WTC11 (cell line): ENCODE results near the gene SALL4. TPM values are rescaled to one million over a fixed set of nuclear protein-coding genes. Genes with fewer than 3 reads are reported as not detected.
"Not testable (repeated sequence)": the region's sequence is repeated elsewhere in the genome, so short reads cannot be mapped to it uniquely, and the experiment has no call there.

Experiments
- ATAC-seq: fragments of 200-7000 bp; cut with Tn5 transposase; 2 replicates; pipeline ENCODE4 v1.10.0; 2021; ENCODE audit warnings: mild to moderate bottlenecking, moderate library complexity
- CTCF ChIA-PET: fragments of 300-600 bp; sonication (Branson Sonifier 250); formaldehyde crosslinking; loops from one replicate; lab custom pipeline; 2021; ENCODE audit warnings: antibody characterized with exemption; lab: Charles Lee
- POLR2A ChIA-PET: fragments of 350-600 bp; sonication (Branson Sonifier 250); formaldehyde crosslinking; loops from one replicate; lab custom pipeline; 2021; ENCODE audit warnings: antibody characterized with exemption; lab: Charles Lee
- DNase-seq: peaks from one replicate; pipeline ENCODE4 v3.0.0; 2021; ENCODE audit warnings: low spot score
- H3K27ac Mint-ChIP-seq: 2 replicates; pipeline ENCODE4 v1.8.0; 2021; ENCODE audit warnings: mixed read lengths
- H3K27me3 Mint-ChIP-seq: 2 replicates; pipeline ENCODE4 v1.8.0; 2021; ENCODE audit warnings: low read depth, mild to moderate bottlenecking, moderate library complexity, mixed read lengths
- H3K36me3 Mint-ChIP-seq: 2 replicates; pipeline ENCODE4 v1.8.0; 2021; ENCODE audit warnings: mixed read lengths
- H3K4me1 Mint-ChIP-seq: 2 replicates; pipeline ENCODE4 v1.8.0; 2022; ENCODE audit warnings: mixed read lengths
- H3K4me3 Mint-ChIP-seq: 2 replicates; pipeline ENCODE4 v1.8.0; 2021; ENCODE audit warnings: mild to moderate bottlenecking, moderate library complexity, mixed read lengths
- H3K9me3 Mint-ChIP-seq: 2 replicates; pipeline ENCODE4 v1.8.0; 2021; ENCODE audit warnings: mixed read lengths
- ATF6 ChIP-seq: sonication (generic); formaldehyde crosslinking; IDR thresholded peaks from 2 replicates; pipeline ENCODE4 v1.8.1; 2023; ENCODE audit warnings: mild to moderate bottlenecking, missing genetic modification reagents
- ELF4 ChIP-seq: sonication (generic); formaldehyde crosslinking; IDR thresholded peaks from 2 replicates; pipeline ENCODE4 v1.8.1; 2022; ENCODE audit warnings: low read depth, mild to moderate bottlenecking, moderate library complexity, missing genetic modification reagents
- FOXP1 ChIP-seq: sonication (generic); formaldehyde crosslinking; IDR thresholded peaks from 2 replicates; pipeline ENCODE4 v1.8.0; 2022; ENCODE audit warnings: missing genetic modification reagents, mild to moderate bottlenecking, moderate library complexity, borderline replicate concordance
- IRF1 ChIP-seq: sonication (generic); formaldehyde crosslinking; IDR thresholded peaks from 2 replicates; pipeline ENCODE4 v1.8.0; 2023; ENCODE audit warnings: missing genetic modification reagents
- KAT7 ChIP-seq: sonication (generic); formaldehyde crosslinking; IDR thresholded peaks from 2 replicates; pipeline ENCODE4 v1.8.1; 2023; ENCODE audit warnings: missing genetic modification reagents, mild to moderate bottlenecking, borderline replicate concordance
- MAX ChIP-seq: sonication (generic); formaldehyde crosslinking; IDR thresholded peaks from 2 replicates; pipeline ENCODE4 v1.8.0; 2022; ENCODE audit warnings: mild to moderate bottlenecking, missing genetic modification reagents
- NFATC4 ChIP-seq: fragments of 250-450 bp; sonication (Bioruptor Pico); IDR thresholded peaks from 2 replicates; pipeline ENCODE4 v1.9.0; 2021; ENCODE audit warnings: mild to moderate bottlenecking
- NR1H2 ChIP-seq: sonication (generic); formaldehyde crosslinking; IDR thresholded peaks from 2 replicates; pipeline ENCODE4 v1.9.0; 2021; ENCODE audit warnings: mild to moderate bottlenecking, moderate library complexity, missing genetic modification reagents
- NR2C2 ChIP-seq: sonication (generic); formaldehyde crosslinking; IDR thresholded peaks from 2 replicates; pipeline ENCODE4 v1.8.0; 2022; ENCODE audit warnings: mild to moderate bottlenecking, missing genetic modification reagents
- OVOL2 ChIP-seq: fragments of 250-450 bp; sonication (Bioruptor Pico); IDR thresholded peaks from 2 replicates; pipeline ENCODE4 v1.9.0; 2021; ENCODE audit warnings: mild to moderate bottlenecking, borderline replicate concordance
- SMAD3 ChIP-seq: sonication (generic); formaldehyde crosslinking; IDR thresholded peaks from 2 replicates; pipeline ENCODE4 v1.8.0; 2022; ENCODE audit warnings: missing genetic modification reagents, mild to moderate bottlenecking, borderline replicate concordance
- SOX15 ChIP-seq: fragments of 250-450 bp; sonication (Bioruptor Pico); IDR thresholded peaks from 2 replicates; pipeline ENCODE4 v1.9.0; 2021; ENCODE audit warnings: mild to moderate bottlenecking
- TEAD4 ChIP-seq: sonication (generic); formaldehyde crosslinking; IDR thresholded peaks from 2 replicates; pipeline ENCODE4 v1.8.0; 2022; ENCODE audit warnings: mild to moderate bottlenecking, missing genetic modification reagents
- ZNF232 ChIP-seq: sonication (generic); formaldehyde crosslinking; IDR thresholded peaks from 2 replicates; pipeline ENCODE4 v1.8.0; 2022; ENCODE audit warnings: mild to moderate bottlenecking, missing genetic modification reagents
- ZNF263 ChIP-seq: sonication (generic); formaldehyde crosslinking; IDR thresholded peaks from 2 replicates; pipeline ENCODE4 v1.8.1; 2022; ENCODE audit warnings: low read depth, mild to moderate bottlenecking, moderate library complexity, missing genetic modification reagents
- total RNA-seq: library from RNA; stranded (reverse); gene quantifications from 3 replicates; pipeline ENCODE4 v1.2.3, GENCODE V29; 2021
- TF ChIP-seq, protein P1 (sequence below): sonication (generic); formaldehyde crosslinking; IDR thresholded peaks from 2 replicates; pipeline ENCODE4 v1.8.0; 2022; ENCODE audit warnings: mild to moderate bottlenecking, missing genetic modification reagents

Gene SALL4
- total RNA-seq, 1 experiment from 2014 or later, result 156 TPM

GRCh38 chr20:51739722-51740249 is 62.5 kb downstream of the SALL4 start:
- H3K4me1 Mint-ChIP-seq, result peaks cover 8% of the 10 kb centered on the region; the same call in 1 of the 2 replicates
- H3K4me3 Mint-ChIP-seq, result no peak overlapping the region
- CTCF ChIA-PET, result no interaction called here
- H3K27me3 Mint-ChIP-seq, result no peaks in the 10 kb centered on the region
- TF ChIP-seq SOX15 (CRISPR knock-in tag), result no peak
- no peak for TF ChIP-seq OVOL2
- no peak for TF ChIP-seq NR2C2
- TF ChIP-seq MAX, result no peak
- TF ChIP-seq SMAD3 (CRISPR knock-in tag), result no peak
- TF ChIP-seq TEAD4 (CRISPR knock-in tag), result no peak
- TF ChIP-seq ELF4 (CRISPR knock-in tag), result no peak
- TF ChIP-seq NR1H2 (CRISPR knock-in tag), result no peak
- no peak for TF ChIP-seq IRF1 (CRISPR knock-in tag)
- TF ChIP-seq ZNF232 (CRISPR knock-in tag), result no peak
- TF ChIP-seq ZNF263 (CRISPR knock-in tag), result no peak
- no peak for TF ChIP-seq KAT7
- TF ChIP-seq NFATC4 (CRISPR knock-in tag), result no peak
- TF ChIP-seq, protein P1, sequence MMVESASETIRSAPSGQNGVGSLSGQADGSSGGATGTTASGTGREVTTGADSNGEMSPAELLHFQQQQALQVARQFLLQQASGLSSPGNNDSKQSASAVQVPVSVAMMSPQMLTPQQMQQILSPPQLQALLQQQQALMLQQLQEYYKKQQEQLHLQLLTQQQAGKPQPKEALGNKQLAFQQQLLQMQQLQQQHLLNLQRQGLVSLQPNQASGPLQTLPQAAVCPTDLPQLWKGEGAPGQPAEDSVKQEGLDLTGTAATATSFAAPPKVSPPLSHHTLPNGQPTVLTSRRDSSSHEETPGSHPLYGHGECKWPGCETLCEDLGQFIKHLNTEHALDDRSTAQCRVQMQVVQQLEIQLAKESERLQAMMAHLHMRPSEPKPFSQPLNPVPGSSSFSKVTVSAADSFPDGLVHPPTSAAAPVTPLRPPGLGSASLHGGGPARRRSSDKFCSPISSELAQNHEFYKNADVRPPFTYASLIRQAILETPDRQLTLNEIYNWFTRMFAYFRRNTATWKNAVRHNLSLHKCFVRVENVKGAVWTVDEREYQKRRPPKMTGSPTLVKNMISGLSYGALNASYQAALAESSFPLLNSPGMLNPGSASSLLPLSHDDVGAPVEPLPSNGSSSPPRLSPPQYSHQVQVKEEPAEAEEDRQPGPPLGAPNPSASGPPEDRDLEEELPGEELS (CRISPR knock-in tag), result no peak
- TF ChIP-seq, all 79 proteins: peak for 0
- ATAC-seq (no peak), DNase-seq (no peak)
- H3K27ac Mint-ChIP-seq, result peak overlapping the region; percentile 37; the same call in 1 of the 2 replicates
- POLR2A ChIA-PET, result no interaction called here
- no peaks in the 10 kb centered on the region for H3K36me3 Mint-ChIP-seq
- no peaks in the 10 kb centered on the region for H3K9me3 Mint-ChIP-seq

GRCh38 chr20:51738877-51739447 is 63.4 kb downstream of the SALL4 start:
- no peaks in the 10 kb centered on the region for H3K9me3 Mint-ChIP-seq
- ChIA-PET CTCF (no interaction called here), POLR2A (no interaction called here)
- no peaks in the 10 kb centered on the region for H3K27me3 Mint-ChIP-seq
- ATAC-seq (no peak; the same call in 1 of the 2 replicates), DNase-seq (no peak)
- no peak overlapping the region for H3K27ac Mint-ChIP-seq
- peaks cover 8% of the 10 kb centered on the region; the same call in 1 of the 2 replicates for H3K4me1 Mint-ChIP-seq
- TF ChIP-seq FOXP1 (CRISPR knock-in tag), result no peak
- TF ChIP-seq IRF1 (CRISPR knock-in tag), result no peak
- TF ChIP-seq ATF6, result no peak
- no peaks in the 10 kb centered on the region for H3K36me3 Mint-ChIP-seq
- H3K4me3 Mint-ChIP-seq, result no peak overlapping the region

DNA sequence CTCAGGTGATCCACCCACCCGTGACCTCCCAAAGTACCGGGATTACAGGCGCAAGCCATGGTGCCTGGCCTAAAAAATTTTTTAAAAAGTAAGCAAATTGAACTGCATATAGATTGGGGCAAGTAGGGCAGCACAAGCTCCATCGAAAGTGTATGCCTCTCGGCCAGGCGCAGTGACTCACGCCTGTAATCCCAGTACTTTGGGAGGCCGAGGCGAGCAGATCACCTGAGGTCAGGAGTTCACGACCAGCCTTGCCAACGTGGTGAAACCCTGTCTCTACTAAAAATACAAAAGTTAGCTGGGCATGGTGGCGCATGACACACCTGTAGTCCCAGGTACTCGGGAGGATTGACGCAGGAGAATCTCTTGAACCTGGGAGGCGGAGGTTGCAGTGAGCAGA is 64.1 kb downstream of the SALL4 start:
- ATAC-seq, H3K36me3 Mint-ChIP-seq, H3K4me1 Mint-ChIP-seq, POLR2A ChIA-PET, H3K4me3 Mint-ChIP-seq, H3K9me3 Mint-ChIP-seq, H3K27ac Mint-ChIP-seq, CTCF ChIA-PET, H3K27me3 Mint-ChIP-seq, DNase-seq: not testable (repeated sequence)
